Smooth muscle cell of the brain vasculature (primary cell): Measurements from ENCODE around the gene INSM2.

ENCODE experiments used
- DNase-seq: peaks from one replicate; pipeline ENCODE4 v3.0.0-alpha.2; 2012; ENCODE audit warnings: low read depth, low spot score

Gene INSM2, protein sequence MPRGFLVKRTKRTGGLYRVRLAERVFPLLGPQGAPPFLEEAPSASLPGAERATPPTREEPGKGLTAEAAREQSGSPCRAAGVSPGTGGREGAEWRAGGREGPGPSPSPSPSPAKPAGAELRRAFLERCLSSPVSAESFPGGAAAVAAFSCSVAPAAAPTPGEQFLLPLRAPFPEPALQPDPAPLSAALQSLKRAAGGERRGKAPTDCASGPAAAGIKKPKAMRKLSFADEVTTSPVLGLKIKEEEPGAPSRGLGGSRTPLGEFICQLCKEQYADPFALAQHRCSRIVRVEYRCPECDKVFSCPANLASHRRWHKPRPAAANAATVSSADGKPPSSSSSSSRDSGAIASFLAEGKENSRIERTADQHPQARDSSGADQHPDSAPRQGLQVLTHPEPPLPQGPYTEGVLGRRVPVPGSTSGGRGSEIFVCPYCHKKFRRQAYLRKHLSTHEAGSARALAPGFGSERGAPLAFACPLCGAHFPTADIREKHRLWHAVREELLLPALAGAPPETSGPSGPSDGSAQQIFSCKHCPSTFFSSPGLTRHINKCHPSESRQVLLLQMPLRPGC

GRCh38 chr14:35533357-35534207 is at the start of gene INSM2:
Gene INSM2 (plus strand): TSS chr14:35534164. CDS start chr14:35534253, 89 bp downstream.
- no peak for DNase-seq

GRCh38 chr14:35492569-35493014 is 41.4 kb upstream of the INSM2 start:
- no peak for DNase-seq

- no peak for DNase-seq
These were observed 38.7 kb upstream of the INSM2 start for GRCh38 chr14:35495278-35495677.

- DNase-seq = no peak
These were observed 34.8 kb upstream of the INSM2 start for GRCh38 chr14:35499180-35499579.

GRCh38 chr14:35503646-35504045 is 30.3 kb upstream of the INSM2 start:
- no peak for DNase-seq

DNA sequence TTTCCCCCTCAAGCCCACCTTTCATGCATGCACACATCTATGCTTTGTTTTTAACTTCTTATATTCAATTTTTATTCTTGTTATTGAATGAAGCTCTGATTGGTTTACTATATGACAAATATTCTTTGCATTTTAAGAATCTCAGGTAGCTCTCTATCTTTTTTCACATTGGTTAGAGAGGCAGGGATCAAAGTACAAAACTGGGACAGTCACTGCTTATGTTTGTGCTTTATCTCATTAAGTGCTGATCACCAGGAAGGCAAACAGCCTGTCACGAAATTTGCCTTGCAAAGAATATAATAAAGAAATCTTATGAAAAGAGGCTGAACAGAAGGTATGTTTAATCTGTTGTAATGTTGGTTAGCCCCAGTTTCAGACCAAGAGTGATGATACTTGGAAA is 29.7 kb upstream of the INSM2 start:
- DNase-seq = no peak

- no peak for DNase-seq
These were observed 27.5 kb upstream of the INSM2 start for GRCh38 chr14:35506461-35506860.

DNA sequence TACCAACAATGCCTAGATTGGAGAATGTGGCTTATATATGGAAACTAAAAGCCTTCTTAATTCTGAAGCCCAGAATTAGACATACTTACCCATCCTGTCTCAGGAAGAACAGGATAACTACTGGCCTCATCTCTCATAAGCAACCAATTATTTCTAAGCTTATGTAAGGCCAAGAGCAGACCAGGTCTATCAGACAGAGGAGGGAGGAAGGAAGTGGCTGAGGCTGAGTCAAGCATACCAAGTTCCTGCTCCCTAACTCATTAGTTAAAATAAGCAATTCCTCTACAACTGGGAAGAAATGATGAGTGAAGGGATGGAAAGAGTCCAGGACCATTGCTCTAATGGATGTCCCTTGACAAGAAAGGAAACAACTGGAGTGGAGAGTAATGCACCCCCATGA is 27.0 kb upstream of the INSM2 start:
- DNase-seq = no peak

DNA sequence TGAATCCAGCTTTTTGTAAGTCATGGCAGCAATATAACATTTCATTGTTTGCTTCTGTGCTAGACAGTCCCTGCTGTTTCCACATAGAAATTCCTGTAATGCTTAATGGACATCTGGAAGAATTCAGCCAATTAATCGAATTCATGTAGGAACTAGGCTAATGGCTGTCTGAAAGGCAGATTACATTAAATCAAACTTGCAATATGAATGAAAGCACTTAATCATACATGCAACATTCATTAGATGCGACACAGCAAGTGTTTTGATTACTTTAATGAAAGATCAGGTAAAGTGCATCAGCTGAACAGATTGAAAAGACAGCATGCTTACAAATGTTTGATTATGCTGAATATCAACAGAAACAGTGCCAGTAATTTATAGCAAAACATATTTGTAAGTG is 24.1 kb upstream of the INSM2 start:
- DNase-seq = no peak

GRCh38 chr14:35512765-35513164 is 21.2 kb upstream of the INSM2 start:
- no peak for DNase-seq

DNA sequence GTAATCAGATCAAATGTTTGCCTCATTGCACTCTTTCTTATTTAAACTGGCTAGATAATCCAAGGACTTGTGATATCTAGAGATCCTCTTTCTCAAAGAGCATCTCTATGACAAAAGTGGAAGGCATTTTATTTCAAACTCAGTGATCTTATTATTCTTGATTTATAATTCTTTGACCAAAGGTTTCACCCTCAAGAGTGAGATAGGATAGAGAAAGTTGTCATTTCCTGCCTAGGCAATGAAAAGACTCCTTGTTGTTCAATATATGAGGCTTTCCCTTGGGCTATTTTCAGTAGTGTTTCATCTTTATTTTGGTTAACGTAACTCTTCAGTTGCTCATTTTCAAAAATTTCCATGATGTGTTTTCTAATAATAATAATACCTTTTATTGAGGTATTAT is 18.0 kb upstream of the INSM2 start:
- no peak for DNase-seq

DNA sequence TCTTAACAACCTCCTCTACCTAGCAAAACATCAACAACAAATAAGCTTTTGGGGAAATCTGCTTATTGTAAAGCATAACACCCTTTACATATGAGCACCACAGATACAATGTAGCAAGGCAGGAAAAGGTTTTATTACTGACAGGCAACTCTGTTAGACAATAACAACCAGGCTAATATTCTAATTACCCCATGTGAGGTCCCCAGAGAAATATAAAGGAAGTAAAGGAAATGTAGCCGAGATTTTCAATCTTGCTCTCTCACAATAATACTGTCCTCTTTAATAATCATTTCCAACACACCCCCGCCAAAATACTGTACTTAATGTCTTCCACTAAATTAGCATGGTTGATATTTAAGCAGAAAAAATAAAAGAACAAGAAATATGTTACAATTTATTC is 14.0 kb upstream of the INSM2 start:
- DNase-seq = no peak

- no peak for DNase-seq
These were observed 8.3 kb upstream of the INSM2 start for GRCh38 chr14:35525695-35526094.

GRCh38 chr14:35526962-35527361 is 7.0 kb upstream of the INSM2 start:
- DNase-seq = no peak

- DNase-seq = no peak
These were observed 1.8 kb upstream of the INSM2 start for GRCh38 chr14:35531960-35532747.

DNA sequence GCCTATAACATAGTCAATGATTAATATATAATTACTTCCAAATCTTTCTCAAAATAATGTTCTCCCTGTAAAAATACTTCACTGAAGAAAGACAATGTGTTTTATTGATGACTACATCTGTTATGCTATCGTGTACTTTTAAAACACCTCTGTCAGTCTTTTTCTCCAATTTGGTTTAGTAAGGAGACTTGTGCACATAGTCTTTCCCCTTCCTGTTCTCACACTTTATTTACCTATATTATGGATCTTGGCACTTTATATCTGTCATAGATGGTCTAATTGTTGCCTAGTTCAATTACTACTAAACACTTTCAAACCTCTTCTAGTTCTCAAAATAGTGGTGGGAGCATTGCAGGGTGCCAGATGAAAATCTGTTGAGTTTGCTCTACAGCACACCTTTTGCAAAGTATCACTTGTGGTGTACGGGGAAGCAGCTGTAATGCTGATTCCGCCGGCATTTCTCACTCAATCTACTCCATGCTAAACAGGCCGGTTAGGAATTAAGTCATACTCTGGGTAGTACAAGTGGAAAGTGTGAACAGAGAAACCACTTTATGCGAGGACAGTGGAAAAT is 1.1 kb upstream of the INSM2 start:
- DNase-seq = no peak

DNA sequence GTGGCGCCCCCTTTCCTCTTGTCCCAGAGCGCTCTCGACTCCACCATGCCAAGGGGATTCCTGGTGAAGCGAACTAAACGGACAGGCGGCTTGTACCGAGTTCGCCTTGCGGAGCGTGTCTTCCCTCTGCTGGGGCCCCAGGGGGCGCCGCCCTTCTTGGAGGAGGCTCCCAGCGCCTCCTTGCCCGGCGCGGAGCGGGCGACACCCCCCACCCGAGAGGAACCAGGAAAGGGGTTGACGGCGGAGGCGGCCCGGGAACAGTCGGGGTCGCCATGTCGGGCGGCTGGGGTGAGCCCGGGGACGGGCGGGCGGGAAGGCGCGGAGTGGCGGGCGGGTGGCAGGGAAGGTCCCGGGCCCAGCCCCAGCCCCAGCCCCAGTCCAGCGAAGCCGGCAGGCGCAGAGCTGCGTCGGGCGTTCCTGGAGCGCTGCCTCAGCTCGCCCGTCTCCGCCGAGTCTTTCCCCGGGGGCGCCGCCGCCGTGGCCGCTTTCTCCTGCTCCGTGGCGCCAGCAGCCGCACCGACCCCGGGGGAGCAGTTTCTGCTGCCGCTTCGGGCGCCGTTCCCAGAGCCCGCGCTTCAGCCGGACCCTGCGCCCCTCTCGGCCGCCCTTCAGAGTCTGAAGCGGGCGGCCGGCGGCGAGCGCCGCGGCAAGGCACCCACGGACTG is 376 bp downstream of the INSM2 start:
- no peak for DNase-seq

GRCh38 chr14:35534873-35535482 is 1.0 kb downstream of the INSM2 start:
- peak; percentile 28 for DNase-seq

- DNase-seq = no peak
These were observed 1.6 kb downstream of the INSM2 start for GRCh38 chr14:35535483-35536112.

- DNase-seq = no peak
These were observed 6.0 kb downstream of the INSM2 start for GRCh38 chr14:35539969-35540368.
